NB4 (cell line): ENCODE measurements around the gene SGCD.

Source experiments
- POLR2A ChIP-seq: IDR thresholded peaks from 2 replicates; pipeline ENCODE4 v1.6.1; 2011; ENCODE audit warnings: mild to moderate bottlenecking; ENCODE audit not compliant: insufficient read length; ENCODE audit errors: extremely low read depth
- TF ChIP-seq, protein P1 (sequence below): IDR thresholded peaks from one replicate; pipeline ENCODE4 v1.5.1; 2012; ENCODE audit warnings: low read depth, low read length

DNA sequence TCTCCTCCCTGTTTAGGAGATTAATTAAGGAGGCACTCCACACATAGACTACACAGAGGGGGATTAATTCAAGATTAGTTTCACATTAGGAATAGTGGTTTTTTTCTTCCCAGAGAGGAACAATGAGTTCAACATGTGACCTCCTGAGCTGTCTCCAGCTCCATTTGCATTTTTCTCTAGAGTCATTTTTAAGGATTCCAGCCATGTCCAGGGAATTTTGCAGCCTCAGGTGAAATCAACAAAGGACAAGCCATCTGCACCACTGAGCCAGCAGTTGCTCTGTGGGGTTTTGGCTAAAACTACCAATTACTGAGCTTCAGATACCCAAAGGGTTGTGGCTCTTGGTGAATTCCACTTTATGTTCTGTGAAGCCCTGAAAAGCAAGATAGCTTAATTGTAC, 264.7 kb downstream of the SGCD start:
- TF ChIP-seq, protein P1, sequence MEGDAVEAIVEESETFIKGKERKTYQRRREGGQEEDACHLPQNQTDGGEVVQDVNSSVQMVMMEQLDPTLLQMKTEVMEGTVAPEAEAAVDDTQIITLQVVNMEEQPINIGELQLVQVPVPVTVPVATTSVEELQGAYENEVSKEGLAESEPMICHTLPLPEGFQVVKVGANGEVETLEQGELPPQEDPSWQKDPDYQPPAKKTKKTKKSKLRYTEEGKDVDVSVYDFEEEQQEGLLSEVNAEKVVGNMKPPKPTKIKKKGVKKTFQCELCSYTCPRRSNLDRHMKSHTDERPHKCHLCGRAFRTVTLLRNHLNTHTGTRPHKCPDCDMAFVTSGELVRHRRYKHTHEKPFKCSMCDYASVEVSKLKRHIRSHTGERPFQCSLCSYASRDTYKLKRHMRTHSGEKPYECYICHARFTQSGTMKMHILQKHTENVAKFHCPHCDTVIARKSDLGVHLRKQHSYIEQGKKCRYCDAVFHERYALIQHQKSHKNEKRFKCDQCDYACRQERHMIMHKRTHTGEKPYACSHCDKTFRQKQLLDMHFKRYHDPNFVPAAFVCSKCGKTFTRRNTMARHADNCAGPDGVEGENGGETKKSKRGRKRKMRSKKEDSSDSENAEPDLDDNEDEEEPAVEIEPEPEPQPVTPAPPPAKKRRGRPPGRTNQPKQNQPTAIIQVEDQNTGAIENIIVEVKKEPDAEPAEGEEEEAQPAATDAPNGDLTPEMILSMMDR: no peak
- TF ChIP-seq POLR2A: no peak
